GM12878 (cell line): ENCODE data around the gene TIMM17A. TPM values are rescaled to one million over a fixed set of nuclear protein-coding genes. Genes with fewer than 3 reads are reported as not detected.
A peak's percentile ranks its signal among the peaks of the same experiment; 100 is the strongest.

ENCODE experiments used
- ATAC-seq: fragments of 200-7000 bp; cut with Tn5 transposase; 3 replicates; pipeline ENCODE4 v1.9.1; 2020; ENCODE audit warnings: mild to moderate bottlenecking, moderate library complexity
- BruUV-seq: library from RNA; stranded (reverse); fragments of 400-500 nt; replicated peaks from 2 replicates; lab custom pipeline; 2021; lab: Mats Ljungman, UMichigan
- CTCF ChIA-PET: fragments of 300-600 bp; sonication (Branson Sonifier 250); formaldehyde crosslinking; extraction: SDS; loops from one replicate; lab custom pipeline; 2021; ENCODE audit warnings: inconsistent platforms; lab: Yijun Ruan, JAX
- POLR2A ChIA-PET: fragments of 350-600 bp; formaldehyde crosslinking; extraction: SDS; loops from one replicate; lab custom pipeline; 2021; ENCODE audit warnings: inconsistent platforms; lab: Charles Lee
- RAD21 ChIA-PET: fragments of 300-600 bp; sonication (Branson Sonifier 250); formaldehyde crosslinking; loops from one replicate; lab custom pipeline; 2023; ENCODE audit warnings: antibody characterized with exemption; ENCODE audit not compliant: unreplicated experiment; lab: Charles Lee
- SMC1A ChIA-PET: fragments of 300-600 bp; sonication (Branson Sonifier 250); formaldehyde crosslinking; loops from one replicate; lab custom pipeline; 2023; ENCODE audit not compliant: unreplicated experiment, uncharacterized antibody; lab: Charles Lee
- DNase-seq: peaks from one replicate; pipeline ENCODE4 v3.0.0-alpha.2; 2011; ENCODE audit warnings: low read depth, low spot score
- FAIRE-seq: peaks from 3 replicates; lab custom pipeline; 2011; peaks lifted over from hg19 to GRCh38; lab: Jason Lieb, UNC
- H2AFZ ChIP-seq: 2 replicates; pipeline ENCODE4 v1.6.0; 2011; ENCODE audit warnings: low read depth, low read length, control low read depth; ENCODE audit not compliant: control insufficient read depth
- H3K27ac ChIP-seq: 2 replicates; pipeline ENCODE4 v1.5.1; 2011; ENCODE audit warnings: control low read depth; ENCODE audit not compliant: control insufficient read depth, insufficient read depth
- H3K27me3 ChIP-seq, 2 experiments: replicated peaks in 1 of 2; 2 replicates each; pipeline versions ENCODE4 v1.6.0 to v1.6.1; 2011; ENCODE audit warnings: low read length in 1 of 2; ENCODE audit not compliant: control insufficient read depth in 2 of 2, insufficient read depth in 2 of 2
- H3K36me3 ChIP-seq, 2 experiments: 2 replicates each; pipeline ENCODE4 v1.5.1; 2011; ENCODE audit warnings: low read length in 1 of 2; ENCODE audit not compliant: control insufficient read depth in 2 of 2, insufficient read depth in 2 of 2
- H3K4me1 ChIP-seq: 2 replicates; pipeline ENCODE4 v1.6.1; 2011; ENCODE audit warnings: mild to moderate bottlenecking, low read length, moderate library complexity, mixed read lengths; ENCODE audit not compliant: control insufficient read depth, insufficient read depth
- H3K4me2 ChIP-seq: 2 replicates; pipeline ENCODE4 v1.6.0; 2011; ENCODE audit warnings: control low read depth; ENCODE audit not compliant: control insufficient read depth, insufficient read depth
- H3K4me3 ChIP-seq: fragments of 200-600 bp; sonication (generic); 2 replicates; pipeline ENCODE4 v1.5.1; 2016
- H3K79me2 ChIP-seq: 2 replicates; pipeline ENCODE4 v1.6.0; 2011; ENCODE audit warnings: low read length; ENCODE audit not compliant: control insufficient read depth, insufficient read depth
- H3K9ac ChIP-seq: 2 replicates; pipeline ENCODE4 v1.8.0; 2011; ENCODE audit warnings: low read length, control low read depth, mixed read lengths; ENCODE audit not compliant: control insufficient read depth, insufficient read depth
- H3K9me3 ChIP-seq: replicated peaks from 3 replicates; pipeline ENCODE4 v1.5.1; 2011; ENCODE audit warnings: mild to moderate bottlenecking, low read length; ENCODE audit not compliant: control insufficient read depth, insufficient read depth
- H4K20me1 ChIP-seq: 2 replicates; pipeline ENCODE4 v1.6.0; 2011; ENCODE audit not compliant: control insufficient read depth, insufficient read depth
- E4F1 ChIP-seq: fragments of 450-650 bp; IDR thresholded peaks from 2 replicates; pipeline ENCODE4 v1.6.1; 2018; ENCODE audit warnings: borderline replicate concordance, mild to moderate bottlenecking; ENCODE audit not compliant: partially characterized antibody
- EP300 ChIP-seq, 2 experiments: fragments of 150-350 bp in 1 of 2; IDR thresholded peaks; 2 replicates each; pipeline ENCODE4 v1.6.1; 2011 to 2012; ENCODE audit warnings: low read depth in 2 of 2, low read length in 2 of 2, borderline replicate concordance in 1 of 2, improper control_type of control experiment in 1 of 2, inconsistent platforms in 1 of 2; ENCODE audit not compliant: control insufficient read depth in 1 of 2
- IKZF2 ChIP-seq, 2 experiments: fragments of 450-650 bp; IDR thresholded peaks; 2 replicates each; pipeline ENCODE4 v1.6.1; 2017; ENCODE audit warnings: mild to moderate bottlenecking in 2 of 2, moderate library complexity in 2 of 2
- NFXL1 ChIP-seq: fragments of 450-650 bp; IDR thresholded peaks from 2 replicates; pipeline ENCODE4 v1.6.1; 2017; ENCODE audit warnings: antibody characterized with exemption, mild to moderate bottlenecking, borderline replicate concordance
- RUNX3 ChIP-seq: IDR thresholded peaks from 2 replicates; pipeline ENCODE4 v1.6.1; 2012; ENCODE audit warnings: low read length, inconsistent platforms
- SMARCA5 ChIP-seq: fragments of 450-650 bp; IDR thresholded peaks from 2 replicates; pipeline ENCODE4 v1.6.1; 2017; ENCODE audit warnings: mild to moderate bottlenecking
- TAF1 ChIP-seq: IDR thresholded peaks from 2 replicates; pipeline ENCODE4 v1.6.1; 2011; ENCODE audit warnings: mild to moderate bottlenecking, low read depth, low read length, borderline replicate concordance
- WRNIP1 ChIP-seq: IDR thresholded peaks from 2 replicates; pipeline ENCODE4 v1.6.1; 2011; ENCODE audit warnings: low read depth, low read length, improper control_type of control experiment, borderline replicate concordance
- WGBS: methylation state at CpG from one replicate; pipeline ENCODE4 v1.1.6; 2016; ENCODE audit warnings: low lambda C conversion rate; ENCODE audit not compliant: insufficient replicate concordance, insufficient coverage; ENCODE audit errors: missing lambda C conversion rate; 5-methylcytosine and 5-hydroxymethylcytosine counted together
- in situ Hi-C: fragments of 300-500 bp; cut with MboI; formaldehyde crosslinking; loops from 9 replicates; pipeline ENCODE4 v1.14.3; 2018; ENCODE audit warnings: mixed read lengths
- intact Hi-C: fragments of 100-400 bp; cut with micrococcal nuclease; formaldehyde crosslinking; loops from one replicate; pipeline ENCODE4 v1.14.2; 2022; ENCODE audit not compliant: unreplicated experiment
- polyA plus RNA-seq, 11 experiments: library from polyadenylated mRNA; depleted of rRNA in 4 of 11; unstranded in 6 of 11; stranded (reverse) in 5 of 11; fragments of >200 nt; fragmentation: Nextera tagmentation in 4 of 11; fragmentation: Illumina TruSeq in 1 of 11; extraction: Ambion mirVana in 4 of 11; extraction: Trizol in 1 of 11; gene quantifications; 1 replicate in 1 of 11; 2 replicates in 10 of 11; pipeline versions ENCODE4 v1.2.1 to v1.2.3, GENCODE V29; 2011 to 2016; ENCODE audit warnings: inconsistent platforms in 2 of 11, missing spikeins in 2 of 11, low read depth in 1 of 11
- total RNA-seq, 4 experiments: library from RNA; depleted of rRNA in 3 of 4; stranded (reverse); fragments of >200 nt in 3 of 4; fragmentation: Illumina TruSeq in 1 of 4; extraction: Trizol in 1 of 4; gene quantifications; 2 replicates each; pipeline versions ENCODE4 v1.2.1 to v1.2.3, GENCODE V29; 2013 to 2021

TIMM17A gene
- total and polyA plus RNA-seq, 10 of the 15 experiments (the other 5 are each of a cell fraction or from before 2014, with no cell fraction given) = 68.6 to 357 (median 92.4) TPM

- WGBS = 25% methylated on average over 11 of the region's 11 CpGs
- Histone ChIP-seq H2AFZ (no peak overlapping the region), H3K27ac (no peak overlapping the region), H3K79me2 (no peaks in the 10 kb centered on the region), H3K36me3 (no peaks in the 10 kb centered on the region), H4K20me1 (no peaks in the 10 kb centered on the region), H3K4me3 (no peak overlapping the region)
- FAIRE-seq = no peak
- in situ Hi-C loops = no loop called here
- intact Hi-C loops = no loop called here
- CTCF ChIA-PET = no interaction called here
- TF ChIP-seq SMARCA5 = no peak
- TF ChIP-seq NFXL1 = no peak
- no peak for TF ChIP-seq RUNX3
- TF ChIP-seq E4F1 = no peak
- TF ChIP-seq EP300 (IDR thresholded peaks at IDR 0.05; ENCODE audit: borderline replicate concordance in 1 of 2, control insufficient read depth in 1 of 2, low read depth in 2 of 2, low read length in 2 of 2) = no peak
- TF ChIP-seq WRNIP1 = no peak
- TF ChIP-seq TAF1 = no peak
- TF ChIP-seq IKZF2 (IDR thresholded peaks at IDR 0.05) = no peak
- TF ChIP-seq, all 136 proteins: peak for 0
- Histone ChIP-seq H3K4me1 (peaks cover 4% of the 10 kb centered on the region; the same call in 1 of the 2 replicates), H3K4me2 (peak overlapping the region; percentile 9; the same call in 1 of the 2 replicates), H3K9me3 (no peaks in the 10 kb centered on the region), H3K27me3 (no peaks in the 10 kb centered on the region; a peak in 1 of 4 replicates), H3K9ac (no peak overlapping the region)
- POLR2A ChIA-PET = no interaction called here
- BruUV-seq = no TSS peak
- no peak for DNase-seq
- ATAC-seq = peak; percentile 76
- RAD21 ChIA-PET = no interaction called here
- SMC1A ChIA-PET = no interaction called here
These were observed 38.6 kb upstream of the TIMM17A start for GRCh38 chr1:201916649-201917249.
